ENCODE measurements around the gene ARHGEF26. TPM values are rescaled to one million over a fixed set of nuclear protein-coding genes. Genes with fewer than 3 reads are reported as not detected.
A peak's percentile ranks its signal among the peaks of the same experiment; 100 is the strongest.
"Not testable (repeated sequence)": the region's sequence is repeated elsewhere in the genome, so short reads cannot be mapped to it uniquely, and the experiment has no call there.

ARHGEF26 gene, protein sequence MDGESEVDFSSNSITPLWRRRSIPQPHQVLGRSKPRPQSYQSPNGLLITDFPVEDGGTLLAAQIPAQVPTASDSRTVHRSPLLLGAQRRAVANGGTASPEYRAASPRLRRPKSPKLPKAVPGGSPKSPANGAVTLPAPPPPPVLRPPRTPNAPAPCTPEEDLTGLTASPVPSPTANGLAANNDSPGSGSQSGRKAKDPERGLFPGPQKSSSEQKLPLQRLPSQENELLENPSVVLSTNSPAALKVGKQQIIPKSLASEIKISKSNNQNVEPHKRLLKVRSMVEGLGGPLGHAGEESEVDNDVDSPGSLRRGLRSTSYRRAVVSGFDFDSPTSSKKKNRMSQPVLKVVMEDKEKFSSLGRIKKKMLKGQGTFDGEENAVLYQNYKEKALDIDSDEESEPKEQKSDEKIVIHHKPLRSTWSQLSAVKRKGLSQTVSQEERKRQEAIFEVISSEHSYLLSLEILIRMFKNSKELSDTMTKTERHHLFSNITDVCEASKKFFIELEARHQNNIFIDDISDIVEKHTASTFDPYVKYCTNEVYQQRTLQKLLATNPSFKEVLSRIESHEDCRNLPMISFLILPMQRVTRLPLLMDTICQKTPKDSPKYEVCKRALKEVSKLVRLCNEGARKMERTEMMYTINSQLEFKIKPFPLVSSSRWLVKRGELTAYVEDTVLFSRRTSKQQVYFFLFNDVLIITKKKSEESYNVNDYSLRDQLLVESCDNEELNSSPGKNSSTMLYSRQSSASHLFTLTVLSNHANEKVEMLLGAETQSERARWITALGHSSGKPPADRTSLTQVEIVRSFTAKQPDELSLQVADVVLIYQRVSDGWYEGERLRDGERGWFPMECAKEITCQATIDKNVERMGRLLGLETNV
- 9.0 TPM for total RNA-seq

DNA sequence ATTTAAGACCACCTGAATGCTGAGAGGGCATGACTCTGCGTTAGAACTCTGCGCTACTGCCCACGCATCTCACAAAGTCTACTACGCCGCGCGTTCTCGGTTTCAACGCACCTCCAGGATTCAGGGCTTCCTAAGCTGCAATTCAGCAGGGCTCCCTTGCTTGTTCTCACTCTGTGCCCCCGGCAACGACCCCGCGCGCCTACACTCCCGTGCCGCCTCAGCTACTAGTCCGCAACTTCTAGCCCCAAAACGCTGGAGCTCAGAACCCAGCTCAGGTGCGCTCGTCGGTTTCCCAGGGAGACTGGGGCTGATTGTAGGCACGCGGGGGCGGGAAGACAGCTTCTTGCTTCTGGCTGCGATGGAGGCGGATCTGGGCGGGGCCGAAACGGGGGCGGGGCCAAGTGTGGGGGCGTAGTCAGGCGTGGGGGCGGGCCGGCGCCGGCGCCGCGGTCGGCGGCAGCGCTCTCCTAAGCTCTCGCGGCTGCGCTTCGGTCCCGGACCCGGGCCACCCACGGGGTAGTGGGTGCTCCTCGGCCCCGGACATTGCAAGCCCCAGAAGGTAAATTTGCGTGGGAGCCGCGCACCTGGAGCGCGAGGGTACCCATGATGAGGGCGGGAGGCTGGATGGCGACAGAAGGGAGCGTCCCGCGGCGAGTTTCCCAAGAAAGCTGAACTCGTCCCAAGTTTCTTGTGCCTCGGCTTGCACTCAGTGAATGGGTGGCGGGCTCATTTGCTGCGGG lies at the start of gene ARHGEF26:
Gene ARHGEF26, plus strand, starts transcription at position 430 of the 740 bp plus-strand sequence. CDS start 603 bp downstream, outside the sequence.
- DNase-seq: peak; percentile 68

DNA sequence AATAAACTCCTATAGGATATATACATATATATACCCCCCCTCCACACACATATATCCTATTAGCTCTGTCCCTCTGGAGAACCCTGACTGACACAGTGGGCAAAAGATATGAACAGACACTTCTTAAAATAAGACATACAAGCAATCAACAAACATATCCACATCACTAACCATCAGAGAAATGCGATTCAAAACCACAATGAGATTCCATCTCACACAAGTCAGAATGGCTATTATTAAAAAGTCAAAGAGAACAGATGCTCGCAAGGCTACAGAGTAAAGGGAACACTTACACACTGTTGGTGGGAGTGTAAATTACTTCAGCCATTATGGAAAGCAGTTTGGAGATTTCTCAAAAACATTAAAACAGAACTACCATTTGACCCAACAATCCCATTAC lies 46.2 kb upstream of the ARHGEF26 start:
- no peak for DNase-seq

DNA sequence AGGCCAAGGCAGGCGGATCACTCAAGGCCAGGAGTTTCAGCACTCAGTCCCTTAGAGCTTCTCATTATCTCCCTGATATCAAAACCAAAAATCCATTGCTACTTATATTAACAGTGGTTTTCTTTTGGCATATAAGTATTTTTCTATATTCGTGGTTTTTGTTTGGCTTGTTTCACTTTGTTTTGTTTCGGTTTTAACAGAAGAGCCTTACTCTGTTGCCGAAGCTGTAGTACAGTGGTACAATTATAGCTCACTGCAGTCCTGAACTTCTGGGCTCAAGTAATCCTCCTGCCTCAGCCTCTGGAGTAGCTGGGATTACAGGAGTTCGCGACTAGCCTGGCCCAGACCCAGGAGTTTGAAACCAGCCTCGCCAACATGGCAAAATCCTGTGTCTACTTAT lies 42.5 kb upstream of the ARHGEF26 start:
- DNase-seq: no peak

DNA sequence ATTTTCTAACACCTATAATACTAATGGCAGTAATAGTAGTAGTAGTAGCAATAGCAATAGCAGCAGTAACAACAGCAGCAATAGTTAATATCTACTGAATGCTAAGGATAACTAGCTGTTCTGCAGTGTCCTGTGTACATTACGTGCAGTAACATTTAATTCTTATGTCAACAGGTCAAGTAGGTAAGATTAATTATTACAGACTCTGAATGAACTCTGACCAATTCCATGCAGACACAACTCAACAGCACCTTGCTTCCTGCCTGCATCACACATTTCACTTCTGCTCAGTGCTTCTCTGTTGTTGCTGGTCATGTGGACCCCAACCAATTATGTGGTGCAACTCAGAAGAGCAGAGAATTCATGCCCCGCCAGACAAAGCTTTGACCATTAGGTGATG lies 39.9 kb upstream of the ARHGEF26 start:
- DNase-seq: no peak

DNA sequence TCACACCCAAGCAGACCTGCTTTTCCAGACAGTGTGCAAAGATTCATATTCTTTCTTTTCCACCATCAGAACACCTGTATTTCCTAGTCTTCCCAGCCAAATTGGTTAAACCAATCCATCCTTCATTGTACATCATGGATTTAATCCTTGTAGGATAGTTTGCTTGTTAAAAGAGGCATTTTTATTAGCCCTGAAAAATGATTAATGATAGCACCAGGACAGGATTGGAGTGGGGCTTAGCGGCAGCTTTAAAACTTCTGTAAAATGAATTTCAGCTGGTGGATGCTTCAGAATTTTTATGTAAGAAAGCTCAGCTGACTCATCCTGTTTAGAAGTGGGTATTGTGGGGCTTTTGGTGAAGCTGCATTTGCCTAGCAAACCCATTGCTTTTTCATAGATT lies 36.1 kb upstream of the ARHGEF26 start:
- DNase-seq: no peak

DNA sequence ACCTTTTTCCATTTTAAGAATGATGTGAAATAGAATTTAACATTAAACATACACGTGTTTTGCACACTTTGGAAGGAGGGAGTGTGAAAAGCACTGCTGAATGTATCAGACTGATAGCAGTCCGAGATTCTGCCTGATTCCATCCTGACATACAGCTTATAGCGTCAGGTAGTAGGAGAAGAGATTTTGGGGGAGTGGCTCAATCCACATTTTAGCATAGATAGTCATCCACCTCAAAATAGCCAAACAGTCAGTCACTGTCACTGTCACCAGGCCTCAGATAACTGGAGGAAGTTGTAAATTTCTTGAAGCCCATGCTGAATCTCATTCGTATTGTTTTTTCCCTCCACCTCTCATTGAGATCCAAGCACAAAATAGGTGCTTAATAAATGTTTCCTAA lies 35.4 kb upstream of the ARHGEF26 start:
- DNase-seq: no peak

DNA sequence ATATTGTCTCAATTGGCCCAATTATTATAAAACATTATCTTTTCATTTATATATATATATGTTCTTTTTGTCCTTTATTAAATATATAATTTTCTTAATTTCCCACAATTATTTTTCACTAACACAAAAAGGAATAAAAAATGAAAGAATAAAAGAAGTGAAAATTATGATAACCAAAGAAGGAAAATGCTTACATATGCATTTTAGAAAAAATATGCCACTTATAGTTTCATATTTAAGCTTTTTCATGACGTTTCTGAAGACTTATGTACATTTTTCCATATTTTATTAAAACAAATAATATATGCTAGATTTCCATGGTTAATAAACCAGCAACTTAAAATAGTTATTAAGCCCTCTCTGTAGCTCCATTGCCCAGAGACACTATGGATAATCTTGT lies 34.9 kb upstream of the ARHGEF26 start:
- no peak for DNase-seq

DNA sequence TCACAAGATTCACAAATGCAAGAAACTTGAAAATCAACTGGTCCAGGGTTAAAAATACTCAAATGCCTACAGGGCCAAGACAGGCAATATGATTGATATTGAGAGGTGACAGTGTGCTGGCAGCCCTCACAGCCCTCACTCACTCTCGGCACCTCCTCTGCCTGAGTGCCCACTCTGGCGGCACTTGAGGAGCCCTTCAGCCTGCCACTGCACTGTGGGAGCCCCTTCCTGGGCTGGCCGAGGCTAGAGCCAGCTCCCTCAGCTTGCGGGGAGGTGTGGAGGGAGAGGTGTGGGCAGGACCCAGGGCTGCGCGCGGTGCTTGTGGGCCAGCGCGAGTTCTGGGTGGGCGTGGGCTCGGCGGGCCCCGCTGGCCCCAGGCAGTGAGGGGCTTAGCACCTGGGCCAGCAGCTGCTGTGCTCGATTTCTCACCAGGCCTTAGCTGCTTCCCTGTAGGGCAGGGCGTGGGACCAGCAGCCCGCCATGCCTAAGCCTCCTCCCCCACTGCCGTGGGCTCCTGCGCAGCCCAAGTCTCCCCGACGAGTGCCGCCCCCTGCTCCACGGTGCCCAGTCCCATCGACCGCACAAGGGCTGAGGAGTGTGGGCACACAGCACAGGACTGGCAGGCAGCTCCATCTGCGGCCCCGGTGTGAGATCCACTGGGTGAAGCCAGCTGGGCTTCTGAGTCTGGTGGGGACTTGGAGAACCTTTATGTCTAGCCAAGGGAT lies 33.3 kb upstream of the ARHGEF26 start:
- not testable (repeated sequence) for DNase-seq

DNA sequence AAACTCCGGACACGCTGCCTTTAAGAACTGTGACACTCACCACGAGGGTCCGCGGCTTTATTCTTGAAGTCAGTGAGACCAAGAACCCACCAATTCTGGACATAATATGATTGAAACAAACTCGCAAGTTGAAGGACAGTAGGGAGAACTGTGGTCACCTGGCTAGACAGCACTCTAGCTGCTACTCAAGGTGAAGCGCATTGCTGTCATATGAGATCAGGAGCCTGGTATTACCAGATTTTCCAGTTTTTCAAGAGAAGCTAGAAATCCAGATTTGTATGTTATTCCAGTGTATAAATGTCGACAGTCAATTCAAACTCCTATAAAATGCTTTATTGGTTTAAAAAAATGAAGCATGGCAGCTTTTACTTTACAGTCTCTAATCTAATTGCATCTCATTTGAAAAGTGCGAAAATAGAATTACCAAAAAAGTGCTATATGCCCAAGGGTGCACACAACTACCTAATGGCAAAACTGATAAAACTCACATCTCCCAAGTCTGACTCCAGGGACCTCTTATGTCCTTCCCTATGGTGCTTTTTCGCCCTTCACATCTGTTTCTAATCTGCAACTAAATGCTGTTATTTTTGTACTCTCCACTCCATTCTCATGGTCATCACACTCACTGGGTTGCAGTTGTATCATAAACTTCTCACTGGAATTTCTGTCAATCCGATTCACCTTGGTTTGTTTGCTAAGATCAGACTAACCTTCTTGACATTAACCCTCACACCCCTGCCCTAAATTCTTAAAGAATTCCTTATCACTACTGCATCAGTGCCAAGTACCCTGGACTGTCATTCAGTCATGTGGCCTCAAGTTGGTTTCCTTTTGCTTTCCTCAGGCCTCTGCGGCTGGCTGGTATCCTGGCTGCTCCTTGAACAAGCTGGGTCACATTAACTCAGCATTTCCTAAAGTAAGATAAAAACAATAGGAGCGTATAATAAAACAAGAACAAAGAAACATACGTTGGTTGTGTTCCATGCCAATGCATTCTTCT lies 31.5 kb upstream of the ARHGEF26 start:
- DNase-seq: no peak

DNA sequence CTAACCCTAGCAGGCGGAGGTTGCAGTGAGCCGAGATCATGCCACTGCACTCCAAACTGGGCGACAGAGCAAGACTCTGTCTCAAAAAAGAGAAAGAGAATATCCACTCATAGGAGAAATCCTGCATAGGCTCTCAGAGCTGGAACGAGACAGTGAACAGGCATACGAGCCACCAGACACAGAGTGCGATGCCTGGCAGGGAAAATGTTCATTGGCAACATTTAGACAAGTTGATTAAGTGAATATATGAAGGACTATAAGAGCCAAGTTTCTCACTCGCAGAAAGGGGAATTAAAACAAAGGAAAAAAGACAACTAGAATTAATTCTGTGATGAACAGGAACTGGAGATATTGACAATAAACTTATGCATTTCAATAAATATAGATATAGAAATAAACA lies 27.1 kb upstream of the ARHGEF26 start:
- no peak for DNase-seq

DNA sequence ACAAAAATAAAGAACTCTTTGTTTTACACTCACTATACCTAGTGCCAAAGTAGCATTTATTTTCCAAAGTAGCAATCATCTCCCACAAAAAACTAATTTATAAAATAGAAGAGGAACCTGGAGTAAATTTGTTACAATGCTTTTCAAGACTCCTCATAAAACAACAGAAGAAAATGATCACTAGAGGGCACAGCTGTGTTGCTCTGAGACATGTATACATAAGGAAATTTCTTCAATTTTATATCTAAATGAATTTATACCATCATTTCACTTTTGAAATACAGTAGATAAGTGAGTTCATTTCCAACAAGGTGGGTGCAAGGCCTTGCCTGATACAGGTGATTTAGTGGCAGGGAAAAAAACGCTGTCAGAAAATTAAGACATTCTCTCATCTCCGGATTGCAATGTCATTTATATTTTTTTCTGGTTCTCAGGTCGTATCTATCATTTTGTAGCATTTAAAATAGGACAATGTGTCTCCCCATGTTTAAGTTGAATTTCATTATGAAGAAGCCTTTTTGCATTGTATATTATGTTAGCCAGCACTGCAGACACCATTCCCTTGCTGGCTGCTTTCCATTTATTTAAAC lies 25.3 kb upstream of the ARHGEF26 start:
- no peak for DNase-seq

DNA sequence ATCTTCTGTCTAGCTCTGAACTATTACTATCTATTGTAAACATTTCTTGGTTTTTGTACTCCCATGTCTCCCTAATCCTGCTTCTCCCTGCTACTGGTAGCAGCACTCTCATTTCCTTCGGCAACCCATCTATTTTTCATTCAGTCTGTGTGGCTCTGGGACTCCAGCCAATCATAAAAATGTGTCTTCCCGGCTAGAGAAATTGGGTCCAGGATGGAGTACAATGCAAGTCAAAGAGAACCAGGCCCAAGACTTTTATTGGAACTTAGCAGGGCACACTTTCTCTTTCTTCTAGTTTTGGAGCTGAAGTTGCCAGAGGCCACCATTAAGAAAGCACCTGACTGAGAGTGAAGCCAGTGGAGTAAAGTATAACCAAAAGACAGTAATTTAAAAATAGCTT lies 22.8 kb upstream of the ARHGEF26 start:
- no peak for DNase-seq

DNA sequence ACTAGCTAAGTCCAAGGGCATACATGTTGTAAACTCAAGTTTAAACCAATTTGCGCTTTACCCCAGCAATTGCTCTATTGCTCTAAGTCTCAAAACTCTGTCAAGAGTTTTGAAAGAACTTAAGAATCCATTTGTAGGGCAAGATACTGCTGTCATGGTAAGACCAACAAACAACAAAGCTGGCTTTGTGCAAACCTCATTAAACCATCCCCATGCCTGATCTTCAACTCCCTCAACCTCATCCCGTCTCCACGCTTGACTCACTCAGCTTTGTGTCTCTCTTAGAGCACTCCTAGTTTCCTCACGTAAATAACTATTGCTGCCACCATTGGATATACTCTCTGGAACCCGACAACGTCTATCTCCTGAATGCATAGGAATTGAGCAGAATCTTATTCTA lies 20.6 kb upstream of the ARHGEF26 start:
- no peak for DNase-seq

DNA sequence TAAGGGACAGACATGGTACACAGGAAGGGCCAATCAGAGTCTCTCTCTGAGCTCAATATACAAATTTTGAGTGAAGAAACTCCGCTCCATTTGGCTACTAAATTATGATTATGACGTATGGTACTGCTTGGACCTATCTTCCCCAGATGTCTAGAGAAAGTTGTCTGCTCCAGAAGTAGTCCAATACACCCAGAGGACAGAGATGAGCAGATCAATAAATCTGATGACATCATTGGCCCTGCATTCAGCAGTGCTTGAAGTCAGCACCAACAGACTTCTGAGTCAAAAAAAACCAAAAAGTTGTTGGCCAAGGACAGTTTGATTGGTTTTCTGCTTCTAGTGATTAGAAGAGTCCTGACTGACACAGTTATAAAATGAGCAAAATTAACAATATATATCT lies 19.9 kb upstream of the ARHGEF26 start:
- no peak for DNase-seq

DNA sequence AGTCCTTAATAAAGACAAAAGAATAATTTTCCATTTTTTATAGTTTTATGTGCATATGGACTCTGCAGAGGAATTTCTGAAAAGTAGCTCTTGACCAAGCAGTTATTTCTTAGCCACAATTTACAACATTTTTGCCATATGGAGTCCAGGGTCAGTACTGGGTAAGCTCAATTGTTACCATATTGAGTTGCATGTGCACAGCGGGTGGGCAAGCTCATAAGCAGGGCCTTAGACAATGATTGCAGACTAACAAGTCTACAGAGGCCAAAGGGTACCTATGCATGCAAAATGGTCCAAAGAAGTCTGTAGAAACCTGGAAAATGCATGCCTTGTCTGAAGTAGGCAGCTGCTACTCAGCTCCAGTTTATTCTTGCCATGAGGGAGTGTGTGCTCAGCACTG lies 19.0 kb upstream of the ARHGEF26 start:
- no peak for DNase-seq

DNA sequence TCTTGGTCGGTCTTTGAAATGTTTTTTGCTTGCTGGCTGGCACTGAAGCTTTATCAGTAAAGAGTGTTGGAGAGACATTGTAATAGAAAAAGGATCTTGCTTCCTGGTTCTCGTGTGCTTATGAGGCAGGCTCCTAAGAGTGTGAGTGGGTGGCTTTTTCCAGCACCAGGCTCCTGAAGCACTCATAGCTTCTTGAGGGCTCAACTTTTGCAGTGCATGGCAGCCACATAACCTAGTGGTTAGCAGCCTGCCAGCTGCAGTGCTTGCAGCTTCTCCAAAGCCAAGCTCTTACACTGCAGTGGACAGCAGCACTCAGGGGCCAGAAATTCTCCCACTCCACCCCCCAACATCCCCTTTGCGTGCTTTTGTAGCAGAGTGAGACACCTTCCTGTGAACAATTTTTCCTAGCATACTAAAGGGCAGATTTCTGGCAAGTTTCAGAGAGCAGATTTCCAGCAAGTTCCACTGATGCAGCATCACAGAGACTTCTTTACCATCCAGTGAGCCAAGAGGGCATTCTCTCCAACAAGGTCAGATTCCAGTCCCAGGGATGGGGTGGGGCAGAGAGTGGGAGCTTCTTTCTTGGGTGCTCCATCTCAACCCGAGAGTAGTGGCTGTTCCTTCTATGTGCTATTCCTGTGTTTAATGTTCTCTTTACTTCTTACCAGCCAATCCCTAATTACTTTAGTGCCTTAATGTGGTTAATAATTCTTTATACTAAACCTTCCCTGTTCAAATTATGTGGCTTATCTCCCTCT lies 15.8 kb upstream of the ARHGEF26 start:
- DNase-seq: no peak

DNA sequence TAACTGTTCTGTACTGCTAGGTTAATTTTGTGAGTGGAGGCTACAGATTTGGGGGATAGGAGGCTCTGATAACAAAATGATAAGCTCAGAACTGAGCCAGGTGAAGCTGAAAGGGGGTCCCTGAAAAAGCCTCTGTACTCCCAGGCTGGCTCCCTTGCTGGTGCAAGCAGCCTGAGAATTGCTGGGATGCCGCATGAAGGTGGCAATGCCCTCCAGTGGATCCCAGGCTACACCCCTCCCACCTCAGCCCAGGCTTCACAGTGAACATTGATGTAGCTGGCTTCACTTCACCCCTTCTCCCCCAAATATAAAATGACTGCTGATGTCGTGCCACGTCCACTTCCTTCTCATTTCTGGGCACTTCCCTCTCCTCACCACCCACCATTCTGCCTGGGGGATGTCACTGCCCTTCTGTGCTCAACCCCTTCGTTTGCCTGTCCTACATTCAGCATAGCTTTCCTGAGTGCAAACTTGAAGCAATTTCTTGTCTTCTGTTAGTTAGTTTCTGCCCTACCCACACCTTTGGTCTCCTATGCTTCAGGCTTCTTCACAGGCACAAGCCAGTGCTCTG lies 9.7 kb upstream of the ARHGEF26 start:
- DNase-seq: no peak

DNA sequence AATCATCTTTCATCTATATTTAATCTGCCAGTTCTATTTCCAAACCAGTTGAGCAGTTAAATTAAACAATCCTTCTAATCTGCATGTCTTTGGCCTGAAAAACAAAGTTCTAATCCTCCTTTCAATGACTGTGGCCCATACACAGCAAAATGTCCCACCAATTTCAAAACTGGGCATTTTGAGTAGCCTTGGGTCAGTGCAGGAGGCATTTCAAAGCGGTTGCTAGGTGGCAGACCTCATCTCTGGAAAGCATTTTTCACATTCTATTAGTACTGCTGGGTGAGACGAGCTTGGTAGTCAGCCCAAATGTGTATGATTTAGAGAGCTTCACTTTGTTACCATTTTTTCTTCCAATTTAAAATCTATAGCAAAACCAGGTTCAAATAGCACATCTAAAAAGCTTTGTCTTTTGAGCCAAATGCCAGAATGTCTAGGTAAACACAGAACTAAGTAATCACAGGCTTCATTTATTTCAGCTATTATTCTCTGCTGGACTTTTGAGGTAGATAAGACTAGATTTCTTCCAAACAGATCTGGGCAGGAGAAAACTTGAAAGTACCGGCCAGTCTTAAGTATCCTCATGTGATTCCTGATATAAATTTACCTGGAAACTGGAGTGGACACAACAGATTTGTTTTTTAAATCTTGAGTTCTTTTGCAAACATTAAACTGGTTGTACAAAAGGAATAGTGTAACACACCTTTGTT lies 8.9 kb upstream of the ARHGEF26 start:
- DNase-seq: no peak

DNA sequence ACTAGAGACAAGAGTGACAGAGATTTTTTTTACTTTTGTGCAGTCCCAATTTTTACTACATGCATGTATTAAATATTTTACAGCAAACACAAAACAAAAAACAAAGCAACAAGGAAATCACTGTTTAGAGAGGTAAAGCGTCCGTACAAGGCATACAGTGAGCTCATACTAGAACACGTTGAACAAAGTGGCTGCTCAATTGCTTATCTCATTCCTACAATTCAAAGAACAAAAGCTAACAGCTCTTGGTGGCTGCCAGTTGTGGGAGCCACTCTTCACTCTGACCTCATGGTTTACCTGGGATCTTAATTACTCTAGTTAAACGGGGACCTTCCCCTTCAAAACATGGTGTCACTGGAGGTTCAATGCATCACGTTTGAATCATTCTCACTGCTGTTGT lies 7.6 kb upstream of the ARHGEF26 start:
- no peak for DNase-seq
